Islet precursor cell (in vitro differentiated cells): ENCODE measurements around the gene AGBL5.

Experiments
- DNase-seq: peaks from one replicate; pipeline ENCODE4 v3.0.0-alpha.2; 2018

Gene AGBL5

GRCh38 chr2:27050996-27051901 lies at the start of gene AGBL5:
TSS of gene AGBL5 (plus strand) at chr2:27051668. CDS start at chr2:27052959, 1,291 bp downstream.
- DNase-seq: peak; percentile 97

- DNase-seq: no peak
These were observed 49.5 kb upstream of the AGBL5 start for GRCh38 chr2:27001950-27002349.

GRCh38 chr2:27003007-27003406 lies 48.5 kb upstream of the AGBL5 start:
- no peak for DNase-seq

GRCh38 chr2:27003857-27004256 lies 47.6 kb upstream of the AGBL5 start:
- DNase-seq: no peak

- DNase-seq: no peak
These were observed 44.7 kb upstream of the AGBL5 start for GRCh38 chr2:27006602-27007415.

- no peak for DNase-seq
These were observed 43.8 kb upstream of the AGBL5 start for GRCh38 chr2:27007416-27008374.

- DNase-seq: no peak
These were observed 42.8 kb upstream of the AGBL5 start for GRCh38 chr2:27008678-27009077.

- no peak for DNase-seq
These were observed 42.4 kb upstream of the AGBL5 start for GRCh38 chr2:27009083-27009482.

- no peak for DNase-seq
These were observed 41.8 kb upstream of the AGBL5 start for GRCh38 chr2:27009716-27010115.

GRCh38 chr2:27010139-27010538 lies 41.3 kb upstream of the AGBL5 start:
- DNase-seq: no peak

- no peak for DNase-seq
These were observed 37.7 kb upstream of the AGBL5 start for GRCh38 chr2:27013738-27014137.

GRCh38 chr2:27014771-27015433 lies 36.6 kb upstream of the AGBL5 start:
- no peak for DNase-seq

- peak; percentile 71 for DNase-seq
These were observed 34.6 kb upstream of the AGBL5 start for GRCh38 chr2:27016801-27017325.

GRCh38 chr2:27018142-27018541 lies 33.3 kb upstream of the AGBL5 start:
- DNase-seq: no peak

GRCh38 chr2:27019459-27019858 lies 32.0 kb upstream of the AGBL5 start:
- no peak for DNase-seq

- DNase-seq: peak; percentile 68
These were observed 31.3 kb upstream of the AGBL5 start for GRCh38 chr2:27019931-27020855.

GRCh38 chr2:27021253-27022049 lies 30.0 kb upstream of the AGBL5 start:
- DNase-seq: peak; percentile 96

GRCh38 chr2:27023740-27024139 lies 27.7 kb upstream of the AGBL5 start:
- DNase-seq: no peak

GRCh38 chr2:27024188-27024587 lies 27.3 kb upstream of the AGBL5 start:
- peak; percentile 77 for DNase-seq

GRCh38 chr2:27024812-27025211 lies 26.7 kb upstream of the AGBL5 start:
- DNase-seq: no peak
